ENCODE results near the gene SVIL. TPM values are rescaled to one million over a fixed set of nuclear protein-coding genes. Genes with fewer than 3 reads are reported as not detected.
A peak's percentile ranks its signal among the peaks of the same experiment; 100 is the strongest.
"Not testable (repeated sequence)": the region's sequence is repeated elsewhere in the genome, so short reads cannot be mapped to it uniquely, and the experiment has no call there.

The SVIL gene
- total and polyA plus RNA-seq, 2 experiments from 2014 or later, result 5.9 to 7.3 TPM

DNA sequence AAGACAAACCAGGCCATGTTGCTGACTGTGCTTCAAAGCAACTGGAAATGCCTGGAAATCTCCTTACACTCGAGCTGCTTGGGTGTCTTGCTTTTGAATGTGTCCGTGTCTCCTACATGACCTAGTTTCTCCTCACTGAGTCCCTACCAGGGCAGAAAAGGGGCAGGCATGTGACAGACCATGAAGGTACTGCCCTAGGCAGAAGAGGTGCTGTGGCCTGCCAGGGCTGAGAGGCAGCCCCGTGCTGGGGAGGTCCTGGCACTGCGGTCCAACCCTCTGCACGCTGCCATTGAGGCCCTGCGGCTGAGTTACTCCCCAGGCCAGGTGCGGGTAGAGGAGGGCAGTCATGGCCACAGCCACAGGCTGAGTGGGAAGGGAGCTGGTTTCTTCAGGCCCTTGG is 186.6 kb downstream of the SVIL start:
- H3K4me3 ChIP-seq, result no peak overlapping the region
- H4K20me1 ChIP-seq (ENCODE audit: insufficient read depth), result peaks cover 3% of the 10 kb centered on the region; the same call in 1 of the 2 replicates
- H3K27me3 ChIP-seq (replicated peaks; ENCODE audit: insufficient read depth), result no peaks in the 10 kb centered on the region
- H3K9me3 ChIP-seq (ENCODE audit: low read depth), result no peaks in the 10 kb centered on the region
- H3K4me1 ChIP-seq (ENCODE audit: insufficient read depth), result peaks cover 8% of the 10 kb centered on the region; the same call in 1 of the 2 replicates
- no peak for TF ChIP-seq EZH2 (IDR thresholded peaks at IDR 0.05; ENCODE audit: insufficient read depth, poor library complexity, severe bottlenecking)
- no peak for TF ChIP-seq EZH2phosphoT487 (IDR thresholded peaks at IDR 0.05; ENCODE audit: insufficient read depth, low read depth)
- in situ Hi-C loops (cut with MboI), result no loop called here
- H2AFZ ChIP-seq, result no peak overlapping the region
- no peaks in the 10 kb centered on the region for H3K36me3 ChIP-seq (ENCODE audit: low read depth)
- no peak overlapping the region for H3K4me2 ChIP-seq (ENCODE audit: unreplicated experiment)
- no peaks in the 10 kb centered on the region for H3F3A ChIP-seq (ENCODE audit: insufficient read depth)
- H3K27ac ChIP-seq, result no peak overlapping the region
- H3K9ac ChIP-seq, result no peak overlapping the region
- WGBS, 2 experiments (ENCODE audit: low coverage in 1 of 2, low lambda C conversion rate in 2 of 2, missing lambda C conversion rate in 2 of 2), result 59 to 60% methylated on average over 7 of the region's 7 CpGs
- H3K79me2 ChIP-seq (ENCODE audit: insufficient read depth), result peaks cover 60% of the 10 kb centered on the region
- DNase-seq, result no peak
- no peaks in the 10 kb centered on the region for H3K9me2 ChIP-seq (ENCODE audit: insufficient read depth)

DNA sequence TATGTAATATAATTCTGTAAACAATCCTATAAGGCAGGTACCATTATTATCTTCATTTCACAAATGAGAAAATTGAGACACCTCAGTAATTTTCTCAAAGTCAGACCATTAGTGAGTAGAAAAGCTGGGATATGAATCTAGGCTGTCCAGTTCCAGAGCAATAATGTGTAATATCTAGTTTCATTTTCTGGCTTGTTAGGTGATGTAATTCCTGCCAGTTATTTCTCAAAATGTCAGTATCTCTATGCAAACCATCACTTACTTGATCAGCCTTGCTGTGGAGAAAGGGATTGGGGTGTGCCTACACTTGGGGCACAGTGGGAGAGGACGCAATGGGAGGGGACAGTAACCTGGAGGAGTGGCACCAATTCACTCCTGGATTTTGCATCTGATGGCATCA is 188.4 kb downstream of the SVIL start:
- 0 out of 2 replicates have a peak overlapping the region, but pooled peaks have one; percentile 5 for H3K9ac ChIP-seq
- no peak overlapping the region for H3K4me3 ChIP-seq
- no peaks in the 10 kb centered on the region for H3K9me3 ChIP-seq (ENCODE audit: low read depth)
- in situ Hi-C loops (cut with MboI), result no loop called here
- DNase-seq, result peak; percentile 24
- 0 out of 2 replicates have a peak overlapping the region, but pooled peaks have one; percentile 7 for H2AFZ ChIP-seq
- H3K36me3 ChIP-seq (ENCODE audit: low read depth), result no peaks in the 10 kb centered on the region
- H3K27me3 ChIP-seq (replicated peaks; ENCODE audit: insufficient read depth), result no peaks in the 10 kb centered on the region
- 94 to 100% methylated on average over 1 of the region's 1 CpG for WGBS, 2 experiments (ENCODE audit: low coverage in 1 of 2, low lambda C conversion rate in 2 of 2, missing lambda C conversion rate in 2 of 2)
- TF ChIP-seq EZH2 (IDR thresholded peaks at IDR 0.05; ENCODE audit: insufficient read depth, poor library complexity, severe bottlenecking) (no peak), EZH2phosphoT487 (IDR thresholded peaks at IDR 0.05; ENCODE audit: insufficient read depth, low read depth) (no peak)
- H4K20me1 ChIP-seq (ENCODE audit: insufficient read depth), result peaks cover 3% of the 10 kb centered on the region; the same call in 1 of the 2 replicates
- peak overlapping the region; percentile 16 for H3K4me2 ChIP-seq (ENCODE audit: unreplicated experiment)
- no peaks in the 10 kb centered on the region for H3K9me2 ChIP-seq (ENCODE audit: insufficient read depth)
- H3K27ac ChIP-seq, result no peak overlapping the region
- H3K4me1 ChIP-seq (ENCODE audit: insufficient read depth), result peaks cover 8% of the 10 kb centered on the region; the same call in 1 of the 2 replicates
- no peaks in the 10 kb centered on the region for H3F3A ChIP-seq (ENCODE audit: insufficient read depth)
- peaks cover 72% of the 10 kb centered on the region for H3K79me2 ChIP-seq (ENCODE audit: insufficient read depth)

DNA sequence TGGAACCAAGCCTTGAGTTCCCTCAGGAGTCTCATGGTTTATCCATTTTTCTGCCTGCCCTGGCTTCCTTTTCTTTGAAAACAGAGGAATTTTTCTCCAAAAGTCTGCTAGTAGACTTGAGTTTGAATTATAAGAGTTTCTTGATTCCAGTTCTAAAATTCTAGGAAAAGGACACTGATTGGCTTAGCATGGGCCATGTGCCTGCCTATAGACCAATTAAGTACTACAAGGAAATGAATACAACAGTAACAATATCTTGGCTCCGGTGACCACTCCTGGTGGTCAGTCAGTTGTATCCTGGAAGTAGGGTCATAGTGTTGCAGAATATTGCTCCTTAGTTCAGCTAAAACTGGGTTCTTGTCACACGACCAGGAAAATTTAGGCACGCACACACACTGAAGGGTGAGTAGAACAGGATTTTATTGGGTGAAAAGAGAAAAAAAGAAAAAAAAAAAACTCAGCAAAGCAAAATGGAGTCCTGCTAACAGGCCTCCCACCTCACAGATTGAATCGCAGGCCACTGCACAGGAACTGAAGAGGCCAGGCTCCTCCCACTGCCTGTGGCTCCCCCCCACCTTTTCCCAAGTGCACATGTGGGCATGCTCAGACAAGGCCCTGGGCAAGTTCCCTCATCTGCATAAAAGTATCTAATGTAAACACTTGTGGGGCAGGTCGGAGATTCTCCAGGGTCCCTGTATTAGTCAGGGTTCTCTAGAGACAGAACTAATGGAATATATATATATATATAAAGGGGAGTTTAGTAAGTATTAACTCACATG is 190.8 kb downstream of the SVIL start:
- Histone ChIP-seq H3K9ac (no peak overlapping the region), H3K4me1 (ENCODE audit: insufficient read depth) (peaks cover 8% of the 10 kb centered on the region; the same call in 1 of the 2 replicates), H2AFZ (no peak overlapping the region), H3K4me2 (ENCODE audit: unreplicated experiment) (no peak overlapping the region), H3K79me2 (ENCODE audit: insufficient read depth) (peaks cover 93% of the 10 kb centered on the region), H3F3A (ENCODE audit: insufficient read depth) (no peaks in the 10 kb centered on the region), H3K27ac (no peak overlapping the region), H3K4me3 (no peak overlapping the region), H4K20me1 (ENCODE audit: insufficient read depth) (peaks cover 9% of the 10 kb centered on the region; the same call in 1 of the 2 replicates), H3K27me3 (replicated peaks; ENCODE audit: insufficient read depth) (no peaks in the 10 kb centered on the region), H3K36me3 (ENCODE audit: low read depth) (no peaks in the 10 kb centered on the region), H3K9me3 (ENCODE audit: low read depth) (no peaks in the 10 kb centered on the region), H3K9me2 (ENCODE audit: insufficient read depth) (no peaks in the 10 kb centered on the region)
- no peak for DNase-seq
- in situ Hi-C loops (cut with MboI), result no loop called here
- TF ChIP-seq EZH2 (IDR thresholded peaks at IDR 0.05; ENCODE audit: insufficient read depth, poor library complexity, severe bottlenecking) (no peak), EZH2phosphoT487 (IDR thresholded peaks at IDR 0.05; ENCODE audit: insufficient read depth, low read depth) (no peak)
- WGBS, 2 experiments (ENCODE audit: low coverage in 1 of 2, low lambda C conversion rate in 2 of 2, missing lambda C conversion rate in 2 of 2), result 92% methylated on average over 5 of the region's 5 CpGs

DNA sequence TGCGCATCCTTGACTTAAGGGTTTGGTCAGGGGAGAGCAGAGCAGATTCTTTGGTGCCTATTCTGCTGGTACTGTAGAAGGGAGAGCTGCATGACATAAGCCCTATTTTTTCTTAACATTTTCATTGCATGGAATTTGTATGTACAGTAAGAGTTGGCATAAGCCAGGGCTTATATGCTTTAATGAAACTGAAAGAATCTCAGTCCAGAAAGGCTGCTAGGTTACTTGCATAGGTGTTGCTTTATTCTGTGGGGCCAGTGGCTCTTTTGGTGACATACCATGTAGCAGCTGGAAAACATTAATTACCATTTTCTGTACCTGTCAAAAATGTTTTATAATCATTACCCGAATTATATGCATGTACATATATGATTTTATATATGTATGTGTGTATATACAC is 193.8 kb downstream of the SVIL start:
- H3K27ac ChIP-seq, result no peak overlapping the region
- H3F3A ChIP-seq (ENCODE audit: insufficient read depth), result peaks cover 5% of the 10 kb centered on the region; the same call in 1 of the 2 replicates
- H3K9ac ChIP-seq, result no peak overlapping the region
- in situ Hi-C loops (cut with MboI), result no loop called here
- H3K36me3 ChIP-seq (ENCODE audit: low read depth), result no peaks in the 10 kb centered on the region
- peaks cover 97% of the 10 kb centered on the region for H3K79me2 ChIP-seq (ENCODE audit: insufficient read depth)
- H3K9me2 ChIP-seq (ENCODE audit: insufficient read depth), result no peaks in the 10 kb centered on the region
- WGBS, 2 experiments (ENCODE audit: low coverage in 1 of 2, low lambda C conversion rate in 2 of 2, missing lambda C conversion rate in 2 of 2), result 79 to 83% methylated on average over 2 of the region's 2 CpGs
- no peak overlapping the region for H2AFZ ChIP-seq
- no peaks in the 10 kb centered on the region for H3K9me3 ChIP-seq (ENCODE audit: low read depth)
- no peak overlapping the region for H3K4me2 ChIP-seq (ENCODE audit: unreplicated experiment)
- no peak for DNase-seq
- H3K27me3 ChIP-seq (replicated peaks; ENCODE audit: insufficient read depth), result no peaks in the 10 kb centered on the region
- peaks cover 11% of the 10 kb centered on the region; the same call in 1 of the 2 replicates for H4K20me1 ChIP-seq (ENCODE audit: insufficient read depth)
- TF ChIP-seq EZH2 (IDR thresholded peaks at IDR 0.05; ENCODE audit: insufficient read depth, poor library complexity, severe bottlenecking) (no peak), EZH2phosphoT487 (IDR thresholded peaks at IDR 0.05; ENCODE audit: insufficient read depth, low read depth) (no peak)
- H3K4me1 ChIP-seq (ENCODE audit: insufficient read depth), result peaks cover 9% of the 10 kb centered on the region; the same call in 1 of the 2 replicates
- H3K4me3 ChIP-seq, result no peak overlapping the region

DNA sequence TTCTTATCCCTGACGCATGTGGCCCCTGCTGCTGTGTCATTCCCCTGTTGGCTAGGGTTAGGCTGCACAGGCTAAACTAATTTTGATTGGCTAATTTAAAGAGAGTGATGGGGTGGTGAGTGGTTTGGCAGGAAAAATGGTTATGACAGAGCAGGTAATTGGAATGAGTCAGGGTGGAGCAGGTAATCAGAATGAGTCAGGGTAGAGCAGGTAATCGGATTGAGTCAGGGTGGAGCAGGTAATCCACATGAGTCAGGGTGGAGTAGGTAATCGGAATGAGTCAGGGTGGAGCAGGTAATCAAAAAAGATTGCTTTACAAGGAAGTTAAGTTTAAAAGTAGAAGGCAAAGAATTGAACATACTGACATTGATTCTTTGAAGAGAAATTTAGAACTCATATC is 195.8 kb downstream of the SVIL start:
- H3K4me3 ChIP-seq; DNase-seq; H3K27me3 ChIP-seq (replicated peaks; ENCODE audit: insufficient read depth); H3K4me2 ChIP-seq (ENCODE audit: unreplicated experiment); H3K36me3 ChIP-seq (ENCODE audit: low read depth); H3K27ac ChIP-seq; H3K9ac ChIP-seq; H3K9me3 ChIP-seq (ENCODE audit: low read depth); H2AFZ ChIP-seq; in situ Hi-C loops (cut with MboI); H3K9me2 ChIP-seq (ENCODE audit: insufficient read depth): not testable (repeated sequence)
- Histone ChIP-seq H4K20me1 (ENCODE audit: insufficient read depth) (peaks cover 25% of the 10 kb centered on the region), H3K79me2 (ENCODE audit: insufficient read depth) (peaks cover 98% of the 10 kb centered on the region), H3K4me1 (ENCODE audit: insufficient read depth) (peaks cover 11% of the 10 kb centered on the region; the same call in 1 of the 2 replicates), H3F3A (ENCODE audit: insufficient read depth) (peaks cover 12% of the 10 kb centered on the region; the same call in 1 of the 2 replicates)
- 97 to 99% methylated on average over 3 of the region's 3 CpGs for WGBS, 2 experiments (ENCODE audit: low coverage in 1 of 2, low lambda C conversion rate in 2 of 2, missing lambda C conversion rate in 2 of 2)

All from GM23248 (cell line).